Gastrocnemius medialis (tissue), 4 donors: ENCODE data around the gene SSPN. TPM values are rescaled to one million over a fixed set of nuclear protein-coding genes. Genes with fewer than 3 reads are reported as not detected.
A peak's percentile ranks its signal among the peaks of the same experiment; 100 is the strongest.

Experiments
- ATAC-seq, 2 donors: fragments of 150-250 bp; one replicate each; pipeline ENCODE4 v1.9.1; 2016
- DNase-seq, 2 donors: peaks; one replicate each; pipeline ENCODE4 v3.0.0-alpha.2; 2019
- H3K27ac ChIP-seq, 4 donors: fragments of 200-600 bp; sonication (generic); 1 replicate in 1 of 4; 2 replicates in 3 of 4; pipeline ENCODE4 v1.5.1; 2016 to 2018; ENCODE audit warnings: mild to moderate bottlenecking in 2 of 4, moderate library complexity in 1 of 4
- H3K27me3 ChIP-seq, 3 donors: fragments of 200-600 bp; sonication (generic) in 2 of 3; 1 replicate in 1 of 3; 2 replicates in 2 of 3; pipeline versions ENCODE4 v1.5.1 to v1.6.0; 2016 to 2019; ENCODE audit warnings: mild to moderate bottlenecking in 1 of 3, moderate library complexity in 1 of 3
- H3K36me3 ChIP-seq, 2 donors: fragments of 200-600 bp; sonication (generic) in 1 of 2; one replicate each; pipeline ENCODE4 v1.5.1; 2017 to 2018
- H3K4me1 ChIP-seq, 2 donors: fragments of 200-600 bp; sonication (generic) in 1 of 2; one replicate each; pipeline ENCODE4 v1.5.1; 2016 to 2017; ENCODE audit warnings: mild to moderate bottlenecking in 2 of 2
- H3K4me3 ChIP-seq, 4 donors: fragments of 200-600 bp; sonication (generic) in 3 of 4; 1 replicate in 1 of 4; 2 replicates in 3 of 4; pipeline ENCODE4 v1.5.1; 2016 to 2019; ENCODE audit warnings: mild to moderate bottlenecking in 2 of 4
- H3K9me3 ChIP-seq, 3 donors: fragments of 200-600 bp; sonication (generic) in 2 of 3; 1 replicate in 1 of 3; 2 replicates in 2 of 3; pipeline ENCODE4 v1.5.1; 2016 to 2019
- POLR2A ChIP-seq, 2 donors: fragments of 450-650 bp; IDR thresholded peaks; one replicate each; pipeline ENCODE4 v1.6.1; 2017; ENCODE audit warnings: antibody characterized with exemption in 2 of 2, mild to moderate bottlenecking in 2 of 2, moderate library complexity in 2 of 2
- in situ Hi-C, 4 donors: fragments of 200-750 bp; cut with MboI; loops; one replicate each; pipeline versions ENCODE4 v1.15.0 to v1.8.0; 2017; ENCODE audit warnings: low sequenced_read_pairs in 4 of 4
- intact Hi-C: fragments of 100-400 bp; cut with DNase I; formaldehyde crosslinking; loops from one replicate; pipeline ENCODE4 v1.15.1; 2023; ENCODE audit warnings: low total_unique reads
- total RNA-seq, 4 donors: library from RNA; depleted of rRNA; stranded (reverse); fragments of >200 nt; gene quantifications; one replicate each; pipeline versions ENCODE4 v1.1.0 to v1.2.3, GENCODE V29; 2016
- TF ChIP-seq, protein P1 (sequence below), 5 experiments: fragments of 450-650 bp in 3 of 5; fragments of 200-600 bp in 2 of 5; sonication (generic) in 2 of 5; IDR thresholded peaks in 4 of 5; conservative IDR thresholded peaks in 1 of 5; 1 replicate in 4 of 5; 2 replicates in 1 of 5; pipeline ENCODE4 v1.5.1; 2016 to 2019; ENCODE audit warnings: antibody characterized with exemption in 5 of 5, mild to moderate bottlenecking in 3 of 5, moderate library complexity in 3 of 5

Gene SSPN
- total RNA-seq, 4 donors from 2014 or later: 23.0 to 65.7 (median 32.4) TPM

DNA sequence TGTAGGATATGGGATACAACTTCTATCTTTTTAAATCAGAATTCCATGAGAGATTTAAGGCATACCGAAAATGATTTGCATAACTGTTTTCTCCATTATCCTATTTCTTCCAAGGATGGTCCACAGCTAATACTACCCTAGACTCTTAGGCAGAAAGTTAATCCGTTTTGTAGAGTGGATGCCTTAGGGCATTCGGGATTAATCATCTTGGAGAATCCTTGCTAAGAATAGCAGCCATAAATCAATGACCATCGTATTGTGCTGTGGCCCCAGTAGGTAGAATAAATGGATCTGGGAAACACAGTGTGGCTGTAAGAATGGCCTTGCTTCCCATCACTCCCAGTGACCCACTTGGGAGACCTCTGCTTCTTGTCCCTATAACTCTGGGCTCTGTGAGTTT is 99.6 kb downstream of the SSPN start:
- Histone ChIP-seq H3K4me3 (no peak overlapping the region), H3K36me3 (no peaks in the 10 kb centered on the region), H3K27me3 (no peaks in the 10 kb centered on the region), H3K27ac (no peak overlapping the region), H3K9me3 (no peaks in the 10 kb centered on the region), H3K4me1 (peaks cover 7 to 9% of the 10 kb centered on the region in 2 donors)
- TF ChIP-seq POLR2A (IDR thresholded peaks at IDR 0.05): no peak
- TF ChIP-seq, protein P1, sequence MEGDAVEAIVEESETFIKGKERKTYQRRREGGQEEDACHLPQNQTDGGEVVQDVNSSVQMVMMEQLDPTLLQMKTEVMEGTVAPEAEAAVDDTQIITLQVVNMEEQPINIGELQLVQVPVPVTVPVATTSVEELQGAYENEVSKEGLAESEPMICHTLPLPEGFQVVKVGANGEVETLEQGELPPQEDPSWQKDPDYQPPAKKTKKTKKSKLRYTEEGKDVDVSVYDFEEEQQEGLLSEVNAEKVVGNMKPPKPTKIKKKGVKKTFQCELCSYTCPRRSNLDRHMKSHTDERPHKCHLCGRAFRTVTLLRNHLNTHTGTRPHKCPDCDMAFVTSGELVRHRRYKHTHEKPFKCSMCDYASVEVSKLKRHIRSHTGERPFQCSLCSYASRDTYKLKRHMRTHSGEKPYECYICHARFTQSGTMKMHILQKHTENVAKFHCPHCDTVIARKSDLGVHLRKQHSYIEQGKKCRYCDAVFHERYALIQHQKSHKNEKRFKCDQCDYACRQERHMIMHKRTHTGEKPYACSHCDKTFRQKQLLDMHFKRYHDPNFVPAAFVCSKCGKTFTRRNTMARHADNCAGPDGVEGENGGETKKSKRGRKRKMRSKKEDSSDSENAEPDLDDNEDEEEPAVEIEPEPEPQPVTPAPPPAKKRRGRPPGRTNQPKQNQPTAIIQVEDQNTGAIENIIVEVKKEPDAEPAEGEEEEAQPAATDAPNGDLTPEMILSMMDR (IDR thresholded peaks at IDR 0.05 in 4 of 5, conservative IDR thresholded peaks at IDR 0.05 in 1 of 5): no peak
- ATAC-seq (no peak), DNase-seq (no peak)
- intact Hi-C loops (loop anchor here (5.0 kb wide), 2 partner anchors 98 to 168 kb away; partner anchors contain the start of genes BHLHE41 and SSPN), in situ Hi-C loops (no loop called here)

DNA sequence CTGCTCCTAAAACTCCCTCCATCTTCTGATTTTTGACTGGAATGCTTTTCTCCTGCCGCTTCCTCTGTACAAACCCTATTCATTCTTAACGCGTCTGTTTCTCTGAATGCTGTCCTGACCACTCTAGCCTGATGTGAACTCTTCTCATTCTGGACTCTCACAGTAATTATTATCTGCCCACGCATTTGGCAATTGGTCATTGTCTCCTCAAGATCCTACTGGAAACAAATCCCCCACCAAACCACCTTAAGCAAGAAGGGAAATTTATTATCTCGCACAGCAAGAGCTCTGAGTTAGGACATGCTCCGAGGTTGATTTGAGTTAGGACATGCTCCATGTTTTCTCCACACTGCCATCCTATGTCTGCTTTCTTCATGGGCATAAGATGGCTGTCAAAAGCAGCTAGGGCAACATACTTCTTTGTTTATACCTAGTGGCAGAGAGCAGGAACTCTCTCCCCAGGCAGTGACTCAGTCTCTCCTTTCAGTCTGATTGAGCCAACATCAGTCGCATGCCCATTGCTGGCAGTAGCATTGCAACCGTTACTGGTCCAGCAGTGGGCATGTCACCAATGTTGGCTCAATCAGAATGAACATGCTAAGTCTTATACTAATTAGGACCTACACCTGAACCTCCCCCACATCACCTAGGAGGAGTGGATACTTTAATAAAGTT is 102.2 kb downstream of the SSPN start:
- in situ Hi-C loops (no loop called here), intact Hi-C loops (loop anchor here (5.0 kb wide), 2 partner anchors 100 to 170 kb away; partner anchors contain the start of genes BHLHE41 and SSPN)
- DNase-seq (no peak), ATAC-seq (no peak)
- no peak overlapping the region for H3K27ac ChIP-seq
- TF ChIP-seq, protein P1 (IDR thresholded peaks at IDR 0.05 in 4 of 5, conservative IDR thresholded peaks at IDR 0.05 in 1 of 5): no peak
- no peak for TF ChIP-seq POLR2A (IDR thresholded peaks at IDR 0.05)
- H3K27me3 ChIP-seq: no peaks in the 10 kb centered on the region
- peaks cover 7 to 9% of the 10 kb centered on the region in 2 donors for H3K4me1 ChIP-seq
- H3K4me3 ChIP-seq: no peak overlapping the region
- no peaks in the 10 kb centered on the region for H3K36me3 ChIP-seq
- H3K9me3 ChIP-seq: no peaks in the 10 kb centered on the region

DNA sequence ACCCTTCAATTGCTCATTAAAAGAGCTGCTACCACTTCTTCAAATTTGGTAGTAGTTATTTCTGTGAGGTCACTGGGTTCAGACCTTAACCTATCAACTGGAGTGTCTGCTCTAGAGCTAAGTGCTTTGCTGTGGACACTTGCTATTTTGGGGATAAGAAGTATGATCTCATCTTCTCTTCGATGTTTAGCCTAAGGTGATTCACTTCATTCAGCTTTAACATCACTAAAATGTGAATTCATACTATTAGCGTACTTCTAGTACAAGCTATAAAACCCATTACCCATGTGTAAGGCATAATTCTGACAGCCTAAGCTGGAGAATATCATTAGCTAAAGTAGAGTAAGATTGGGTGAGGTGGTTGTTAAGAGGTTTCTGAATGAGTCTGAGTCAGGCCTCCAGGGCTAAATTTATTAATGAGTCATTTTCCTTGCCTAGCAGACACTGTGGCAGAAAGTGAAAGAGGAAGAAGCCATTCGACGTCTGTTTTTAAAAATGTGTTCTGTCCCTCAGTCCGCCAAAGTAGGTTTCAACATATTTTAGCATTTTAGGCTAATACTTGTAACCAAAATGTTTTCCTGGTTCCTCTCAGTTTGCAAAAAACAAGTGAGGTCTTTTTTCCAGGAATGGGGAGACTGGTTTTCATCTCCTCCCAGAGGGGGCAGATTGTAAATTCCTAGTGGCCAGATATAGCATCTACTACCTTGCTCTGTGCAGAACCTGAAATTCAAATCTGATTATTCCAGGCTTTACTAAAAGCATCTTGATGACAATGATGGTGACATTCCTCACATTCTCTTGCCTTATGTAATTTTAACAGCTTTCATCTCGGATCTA is 103.6 kb downstream of the SSPN start:
- in situ Hi-C loops (no loop called here), intact Hi-C loops (loop anchor here (5.0 kb wide), 2 partner anchors 102 to 172 kb away; partner anchors contain the start of genes BHLHE41 and SSPN)
- peak overlapping the region; percentile 49 to 79 (median 77) for H3K27ac ChIP-seq
- TF ChIP-seq POLR2A (IDR thresholded peaks at IDR 0.05): no peak
- TF ChIP-seq, protein P1 (IDR thresholded peaks at IDR 0.05 in 4 of 5, conservative IDR thresholded peaks at IDR 0.05 in 1 of 5): peak in 3 of 5 experiments; percentile 20 to 61 (median 33)
- peak in 1 of 2 donors; percentile 24 for DNase-seq
- no peaks in the 10 kb centered on the region for H3K9me3 ChIP-seq
- peaks cover 7 to 9% of the 10 kb centered on the region in 2 donors for H3K4me1 ChIP-seq
- no peaks in the 10 kb centered on the region for H3K27me3 ChIP-seq
- peak; percentile 99 for ATAC-seq
- no peaks in the 10 kb centered on the region for H3K36me3 ChIP-seq
- H3K4me3 ChIP-seq: peak overlapping the region; percentile 4 to 40 (median 32)

- in situ Hi-C loops: loop anchor here in 1 of 4 donors (10.0 kb wide), 1 partner anchor 205 kb away; no protein-coding TSS in a partner anchor
Observed at GRCh38 chr12:26299751-26300150, 104.4 kb downstream of the SSPN start.

More at GRCh38 chr12:26299751-26300150, 104.4 kb downstream of the SSPN start:
- Histone ChIP-seq H3K27me3 (no peaks in the 10 kb centered on the region), H3K9me3 (no peaks in the 10 kb centered on the region), H3K27ac (peak overlapping the region; percentile 49 to 79 (median 77)), H3K4me3 (no peak overlapping the region), H3K36me3 (no peaks in the 10 kb centered on the region), H3K4me1 (peaks cover 7 to 9% of the 10 kb centered on the region in 2 donors)
- DNase-seq (no peak), ATAC-seq (no peak)
- TF ChIP-seq, protein P1 (IDR thresholded peaks at IDR 0.05 in 4 of 5, conservative IDR thresholded peaks at IDR 0.05 in 1 of 5): no peak
- no peak for TF ChIP-seq POLR2A (IDR thresholded peaks at IDR 0.05)
- intact Hi-C loops: loop anchor here (5.0 to 10.0 kb wide), 3 partner anchors 102 to 205 kb away; partner anchors contain the start of genes BHLHE41 and SSPN

Other genes with a start within 250 kb of the SSPN start
- 10 to 100 TPM; 23.6 to 36.8 (median 28.0) TPM for gene RASSF8, start 236.9 kb upstream of the SSPN start, total RNA-seq
- 10 to 100 TPM in 2 of 4 donors, 1 to 10 TPM in 2; 6.4 to 12.1 (median 9.5) TPM for gene BHLHE41, start 70.5 kb upstream of the SSPN start, total RNA-seq